GM19351 (cell line): ENCODE data around the gene CACNA1E.

Experiments
- ATAC-seq: cut with Tn5 transposase; IDR thresholded peaks from one replicate; pipeline ENCODE4 v1.9.1; 2021; ENCODE audit warnings: mild to moderate bottlenecking, moderate library complexity; ENCODE audit not compliant: unreplicated experiment

Gene CACNA1E

DNA sequence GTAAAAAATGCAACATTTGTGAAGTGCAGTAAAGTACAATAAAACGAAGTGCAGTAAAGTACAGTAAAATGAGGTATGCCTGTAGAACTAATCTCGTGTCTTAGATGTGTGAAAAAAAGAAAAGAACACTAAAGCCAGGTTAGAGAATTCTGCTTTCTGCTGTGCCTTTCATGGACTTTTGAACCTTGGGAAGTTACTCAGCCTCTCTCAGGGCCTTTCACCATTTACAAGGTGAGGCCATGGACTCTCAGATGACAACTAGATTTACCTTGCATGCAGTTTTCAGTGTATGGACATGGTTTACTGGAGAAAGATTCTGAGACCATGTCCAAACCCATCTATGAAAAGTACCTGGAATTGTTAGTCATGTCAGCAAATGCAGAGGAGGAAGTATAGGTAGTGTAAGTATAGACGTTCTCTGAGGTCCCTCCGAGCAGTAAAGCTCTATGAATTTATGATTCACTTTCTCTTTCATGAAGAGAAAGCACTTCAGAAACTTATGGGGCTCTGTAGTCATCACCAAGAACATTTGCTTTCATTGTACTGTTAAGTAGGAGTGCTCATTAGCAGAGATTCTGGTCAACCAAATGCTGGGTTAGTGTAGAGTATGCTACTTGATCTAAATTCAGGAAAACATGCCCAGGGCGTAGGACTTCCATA lies 143.1 kb downstream of the CACNA1E start:
- ATAC-seq, result no peak

DNA sequence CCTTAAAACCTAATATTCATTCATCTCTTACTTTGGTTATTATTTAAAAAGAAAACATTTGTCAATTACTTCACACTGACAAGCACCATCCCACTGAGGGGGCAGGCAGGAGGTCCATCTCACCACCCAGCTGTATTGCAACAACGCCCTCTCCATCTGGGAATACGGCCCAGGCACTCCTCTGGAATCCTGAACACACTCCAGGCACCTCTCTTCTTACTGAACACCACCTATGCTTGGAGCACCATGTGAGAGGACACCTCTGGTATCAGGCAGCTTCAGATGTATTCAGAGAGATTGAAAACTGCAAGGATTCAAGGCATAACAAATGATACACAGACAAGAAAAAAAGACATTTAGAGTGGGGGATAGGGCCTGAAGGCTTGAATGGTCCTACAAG lies 147.1 kb downstream of the CACNA1E start:
- no peak for ATAC-seq

GRCh38 chr1:181630838-181631237 lies 147.5 kb downstream of the CACNA1E start:
- no peak for ATAC-seq

- no peak for ATAC-seq
Observed at GRCh38 chr1:181632492-181632891, 149.2 kb downstream of the CACNA1E start.

- no peak for ATAC-seq
Observed at GRCh38 chr1:181632960-181633359, 149.6 kb downstream of the CACNA1E start.

DNA sequence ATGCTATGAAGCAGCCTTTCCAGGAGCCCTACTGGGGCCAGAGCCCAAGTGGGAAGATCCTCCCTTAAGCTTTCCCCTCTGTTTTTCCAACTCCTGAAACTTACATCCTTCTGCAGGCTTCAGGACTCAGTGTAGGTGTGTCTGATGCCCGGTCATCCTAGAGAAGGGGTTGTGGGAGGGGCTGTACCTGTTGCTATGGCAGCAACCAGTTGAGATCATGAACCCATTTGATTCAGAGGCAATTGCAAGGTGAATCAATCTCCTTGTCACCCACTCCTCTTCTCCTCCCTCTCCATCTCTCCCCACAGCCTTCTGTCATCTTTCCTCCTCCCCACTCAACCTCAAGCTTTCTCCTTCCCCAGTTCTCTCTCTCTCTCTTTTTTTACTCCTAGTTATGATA lies 151.8 kb downstream of the CACNA1E start:
- no peak for ATAC-seq

DNA sequence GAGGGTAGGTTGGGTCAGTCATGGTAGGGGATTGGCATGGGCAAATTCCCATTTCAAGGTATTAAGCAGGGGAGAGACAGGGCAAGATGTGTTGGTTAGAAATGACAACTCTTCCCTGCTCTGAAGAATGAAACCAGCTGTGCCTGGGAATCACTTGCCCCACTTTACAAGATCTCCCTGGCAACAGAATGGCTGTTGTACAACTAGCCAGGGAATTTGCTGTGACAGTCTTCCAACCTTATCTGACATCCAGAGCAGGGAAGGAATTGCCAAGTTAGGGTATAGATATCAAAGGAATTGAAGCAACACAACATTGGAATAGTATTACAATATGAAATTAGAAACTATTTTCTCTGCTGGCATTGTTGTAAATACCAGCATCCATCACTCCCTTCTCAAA lies 154.7 kb downstream of the CACNA1E start:
- ATAC-seq, result no peak

GRCh38 chr1:181640956-181641355 lies 157.6 kb downstream of the CACNA1E start:
- ATAC-seq, result no peak

DNA sequence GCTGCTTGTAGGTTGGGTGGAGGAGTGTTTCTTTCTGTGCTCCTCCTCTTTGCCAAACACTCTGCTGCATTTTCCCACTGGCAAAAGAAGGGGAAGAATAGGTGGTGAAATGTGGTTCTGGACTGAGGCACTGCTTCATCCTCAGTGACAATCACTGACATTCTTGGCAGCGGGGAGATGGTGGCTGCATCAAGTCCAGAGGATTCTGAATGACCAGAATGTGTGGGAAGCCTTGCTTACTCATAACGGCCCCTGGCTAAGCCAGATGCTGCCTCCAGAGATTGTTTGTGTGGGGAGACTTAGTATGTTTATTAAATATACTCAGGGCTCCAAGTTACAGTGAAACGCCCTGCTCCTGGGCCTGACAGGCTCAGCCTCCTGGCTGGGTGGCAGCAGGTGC lies 160.3 kb downstream of the CACNA1E start:
- ATAC-seq, result no peak

DNA sequence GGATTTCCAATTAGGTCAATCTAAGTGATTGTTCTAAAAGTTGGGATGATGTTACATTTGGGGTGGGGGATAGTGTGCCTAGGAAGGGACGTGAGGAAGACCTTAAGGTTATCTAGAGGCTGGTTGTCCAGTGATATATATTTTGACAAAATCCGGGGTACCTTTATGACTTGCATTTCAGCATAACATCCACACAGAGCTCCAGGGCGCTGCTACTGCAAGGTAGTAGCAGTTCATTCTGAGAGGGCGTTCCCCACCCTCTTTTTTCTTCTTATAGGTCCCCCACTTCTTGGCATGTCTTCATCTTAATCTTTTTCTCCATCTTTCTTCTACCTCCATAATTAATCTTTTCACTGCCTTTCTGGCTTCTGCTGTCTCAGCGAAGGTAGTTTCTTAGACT lies 161.9 kb downstream of the CACNA1E start:
- ATAC-seq, result no peak

DNA sequence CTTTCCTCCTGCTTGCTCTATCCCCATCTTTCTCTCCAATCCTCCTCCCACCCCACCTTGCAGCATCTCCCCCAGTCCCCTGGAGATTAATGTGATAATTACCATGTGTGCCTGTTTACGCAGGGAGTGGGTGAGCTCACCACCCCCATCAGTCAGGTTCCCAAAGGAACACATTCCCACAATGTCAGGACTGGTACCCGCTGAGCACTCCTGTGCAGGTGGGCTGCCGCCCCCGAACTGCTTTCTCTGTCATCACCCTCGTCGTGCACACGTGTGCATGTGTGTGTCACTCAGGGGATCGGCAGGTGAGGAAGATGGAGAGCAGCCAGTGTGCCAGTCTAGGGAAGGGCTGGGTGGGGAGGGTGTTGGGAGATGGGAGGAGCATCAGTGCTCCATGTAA lies 163.4 kb downstream of the CACNA1E start:
- no peak for ATAC-seq

GRCh38 chr1:181647314-181648035 lies 164.2 kb downstream of the CACNA1E start:
- no peak for ATAC-seq

GRCh38 chr1:181651276-181651675 lies 168.0 kb downstream of the CACNA1E start:
- ATAC-seq, result no peak

- no peak for ATAC-seq
Observed at GRCh38 chr1:181655756-181656155, 172.4 kb downstream of the CACNA1E start.

DNA sequence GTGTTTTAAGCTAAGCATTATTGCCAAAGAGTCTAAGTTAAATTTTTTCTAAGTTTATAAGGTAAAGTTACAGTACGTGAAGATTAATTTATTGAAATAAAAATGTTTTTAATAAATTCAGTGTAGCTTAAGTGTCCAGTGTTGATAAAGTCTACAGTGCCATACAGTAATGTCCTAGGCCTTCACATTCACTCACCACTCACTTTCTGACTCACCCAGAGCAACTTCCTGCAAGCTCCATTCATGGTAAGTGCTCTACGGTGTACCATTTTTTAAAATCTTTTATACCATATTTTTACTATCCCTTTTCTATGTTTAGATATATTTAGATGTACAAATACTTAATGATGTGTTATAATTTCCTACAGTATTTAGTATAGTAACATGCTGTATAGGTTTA lies 173.2 kb downstream of the CACNA1E start:
- ATAC-seq, result no peak

- no peak for ATAC-seq
Observed at GRCh38 chr1:181658581-181658980, 175.3 kb downstream of the CACNA1E start.

DNA sequence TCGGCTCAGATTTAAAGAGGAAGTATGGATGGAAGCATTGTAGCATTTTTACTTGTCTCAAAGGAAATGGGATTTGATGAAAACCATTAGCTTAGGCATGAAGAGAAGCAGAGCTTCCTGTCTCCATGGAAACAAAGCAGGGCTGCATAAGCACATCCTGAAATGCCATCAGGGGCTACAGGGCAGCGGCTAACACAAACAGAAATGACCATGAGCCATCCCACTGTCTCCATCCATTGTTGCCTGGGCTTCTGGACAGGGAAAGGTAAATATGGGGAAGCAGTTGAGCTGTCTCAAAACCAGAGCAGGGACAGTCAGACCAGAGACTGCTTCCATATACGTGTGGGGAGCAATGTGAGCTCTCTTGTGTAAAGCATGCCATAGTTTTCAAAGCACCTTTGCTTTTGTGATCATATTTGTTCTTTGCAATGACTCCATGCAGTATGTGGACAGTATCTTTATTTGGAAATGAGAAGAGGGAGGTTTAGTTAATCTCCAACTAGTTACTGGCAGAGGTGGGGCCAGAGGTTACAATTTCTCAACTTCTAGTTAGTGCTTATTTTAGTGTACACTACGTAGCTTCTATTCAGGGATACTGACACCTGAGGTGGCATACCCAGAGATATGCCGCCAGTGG lies 176.1 kb downstream of the CACNA1E start:
- no peak for ATAC-seq

DNA sequence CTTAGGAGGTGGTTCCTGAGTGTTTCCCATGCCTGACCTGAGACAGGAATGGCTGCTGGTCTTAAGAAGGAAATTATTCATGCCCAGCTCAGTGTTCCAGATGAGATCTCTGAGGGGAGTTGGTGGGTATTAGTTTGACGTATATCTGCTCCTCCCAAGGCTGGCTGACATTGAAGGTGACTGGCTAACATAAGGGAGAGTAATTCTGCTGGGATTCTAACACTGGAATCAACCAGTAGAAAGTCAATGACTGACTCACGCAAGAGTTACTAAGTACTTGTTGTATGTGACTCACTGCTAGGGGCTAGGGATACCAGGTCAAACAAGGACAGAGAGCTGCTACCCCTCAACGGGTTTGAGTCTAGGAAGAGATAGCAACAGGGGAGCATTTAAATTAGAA lies 177.3 kb downstream of the CACNA1E start:
- ATAC-seq, result no peak

DNA sequence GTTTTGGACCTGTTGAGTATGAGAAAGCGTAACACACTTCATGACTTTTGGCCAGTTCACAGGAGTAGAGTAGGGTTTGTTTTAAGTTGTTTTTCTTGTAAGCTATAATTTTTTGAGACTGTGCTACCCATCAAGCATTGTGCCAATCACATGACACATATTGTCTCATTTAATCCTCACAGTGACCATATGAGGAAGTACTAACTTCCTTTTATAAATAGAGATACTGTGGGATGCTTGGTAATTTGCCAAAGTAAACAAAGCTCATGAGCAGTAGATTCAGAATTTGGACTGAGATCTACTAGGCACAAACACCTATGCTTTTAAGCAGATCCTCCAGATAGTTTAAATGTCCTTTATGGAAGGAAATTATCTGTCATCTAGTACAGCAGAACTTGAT lies 178.3 kb downstream of the CACNA1E start:
- ATAC-seq, result no peak

GRCh38 chr1:181662606-181663005 lies 179.3 kb downstream of the CACNA1E start:
- no peak for ATAC-seq

GRCh38 chr1:181664543-181664942 lies 181.2 kb downstream of the CACNA1E start:
- ATAC-seq, result no peak

GRCh38 chr1:181669246-181669645 lies 185.9 kb downstream of the CACNA1E start:
- no peak for ATAC-seq
